Transverse colon (tissue), 4 donors: ENCODE data around the gene CSGALNACT2. TPM values are rescaled to one million over a fixed set of nuclear protein-coding genes. Genes with fewer than 3 reads are reported as not detected.

ENCODE experiments used
- DNase-seq: peaks from one replicate; pipeline ENCODE4 v3.0.0-alpha.2; 2019
- H3K27ac ChIP-seq, 4 donors: fragments of 200-600 bp; sonication (generic); 2 replicates each; pipeline ENCODE4 v1.5.1; 2016 to 2018; ENCODE audit warnings: inconsistent platforms in 4 of 4
- H3K27me3 ChIP-seq: fragments of 200-600 bp; sonication (generic); 2 replicates; pipeline ENCODE4 v1.5.1; 2017; ENCODE audit warnings: inconsistent platforms
- H3K36me3 ChIP-seq, 4 donors: fragments of 200-600 bp; sonication (generic); 2 replicates each; pipeline ENCODE4 v1.5.1; 2017 to 2019; ENCODE audit warnings: inconsistent platforms in 4 of 4
- H3K4me1 ChIP-seq, 4 donors: fragments of 200-600 bp; sonication (generic); 2 replicates each; pipeline ENCODE4 v1.5.1; 2017 to 2020; ENCODE audit warnings: inconsistent platforms in 4 of 4
- H3K4me3 ChIP-seq, 4 donors: fragments of 200-600 bp; sonication (generic); 1 replicate in 1 of 4; 2 replicates in 3 of 4; pipeline versions ENCODE4 v1.5.1 to v1.6.1; 2017 to 2019; ENCODE audit warnings: inconsistent platforms in 4 of 4
- H3K9me3 ChIP-seq, 2 donors: fragments of 200-600 bp; sonication (generic); 2 replicates each; pipeline ENCODE4 v1.5.1; 2017 to 2019; ENCODE audit warnings: inconsistent platforms in 2 of 2
- CTCF ChIP-seq, 5 experiments: fragments of 200-600 bp in 3 of 5; fragments of 450-650 bp in 2 of 5; sonication (generic) in 3 of 5; IDR thresholded peaks; 1 replicate in 2 of 5; 2 replicates in 3 of 5; pipeline ENCODE4 v1.5.1; 2016 to 2017; ENCODE audit warnings: antibody characterized with exemption in 5 of 5, inconsistent platforms in 3 of 5, mild to moderate bottlenecking in 2 of 5, moderate library complexity in 1 of 5
- EP300 ChIP-seq: sonication (generic); formaldehyde crosslinking; IDR thresholded peaks from one replicate; pipeline ENCODE4 v1.6.1; 2017; ENCODE audit warnings: antibody characterized with exemption, low read depth
- POLR2A ChIP-seq: fragments of 450-650 bp; IDR thresholded peaks from one replicate; pipeline ENCODE4 v1.6.1; 2016; ENCODE audit warnings: antibody characterized with exemption, mild to moderate bottlenecking, moderate library complexity
- POLR2AphosphoS5 ChIP-seq, 3 donors: sonication (generic); formaldehyde crosslinking; IDR thresholded peaks; one replicate each; pipeline ENCODE4 v1.6.1; 2016; ENCODE audit warnings: antibody characterized with exemption in 3 of 3
- WGBS, 2 donors: methylation state at CpG; one replicate each; pipeline ENCODE4 v1.1.5; 2018; ENCODE audit warnings: low coverage in 1 of 2; 5-methylcytosine and 5-hydroxymethylcytosine counted together
- in situ Hi-C, 4 donors: fragments of 200-750 bp; cut with MboI; loops; one replicate each; pipeline versions ENCODE4 v1.15.0 to v1.15.1; 2017; ENCODE audit warnings: low sequenced_read_pairs in 3 of 4, low pct_ligation_motif_present in 1 of 4, low pct_unique_long_range_greater_than_20kb in 1 of 4
- intact Hi-C: fragments of 100-400 bp; cut with DNase I; formaldehyde crosslinking; loops from one replicate; pipeline ENCODE4 v1.15.1; 2023; ENCODE audit warnings: low total_unique reads
- total RNA-seq, 4 donors: library from RNA; depleted of rRNA; stranded (reverse); fragments of >200 nt; gene quantifications; one replicate each; pipeline ENCODE4 v1.1.0, GENCODE V29; 2016

Gene CSGALNACT2
- total RNA-seq, 4 donors from 2014 or later, result 4.1 to 15.5 (median 10.9) TPM

GRCh38 chr10:43122096-43122495 lies 16.1 kb upstream of the CSGALNACT2 start:
- Histone ChIP-seq H3K36me3 (no peaks in the 10 kb centered on the region), H3K4me3 (no peak overlapping the region), H3K27ac (no peak overlapping the region), H3K9me3 (no peaks in the 10 kb centered on the region), H3K4me1 (peaks cover 0 to 3% (median 0%) of the 10 kb centered on the region in 4 donors), H3K27me3 (no peaks in the 10 kb centered on the region)
- peak; percentile 5 for DNase-seq
- intact Hi-C loops (no loop called here), in situ Hi-C loops (loop anchor here in 1 of 4 donors (25.0 kb wide), 1 partner anchor 260 kb away; no protein-coding TSS in a partner anchor)
- 87% methylated on average over 4 of the region's 4 CpGs; no CpG with 5 or more reads in 1 of the 2 donors for WGBS, 2 donors
- TF ChIP-seq EP300 (no peak), POLR2AphosphoS5 (IDR thresholded peaks at IDR 0.05) (no peak), POLR2A (no peak), CTCF (IDR thresholded peaks at IDR 0.05) (no peak)

DNA sequence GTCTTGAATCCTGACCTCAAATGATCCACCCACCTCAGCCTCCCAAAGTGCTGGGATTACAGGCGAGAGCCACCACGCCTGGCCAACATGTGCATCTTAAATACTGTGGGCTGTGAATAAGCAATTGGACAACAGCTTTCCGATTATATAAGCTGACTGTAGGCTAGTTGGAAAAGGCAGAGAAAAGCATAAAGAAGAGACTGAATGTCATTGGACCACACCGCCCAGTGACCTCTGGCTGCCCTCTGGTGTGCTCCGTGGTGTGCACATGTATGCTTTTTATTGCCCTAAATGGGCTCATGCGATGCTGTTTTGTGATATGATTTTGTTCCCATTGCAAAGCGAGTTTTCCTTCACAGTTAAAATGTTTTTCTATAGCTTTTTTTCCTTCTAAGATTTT lies 15.4 kb upstream of the CSGALNACT2 start:
- no peak for DNase-seq
- WGBS, 2 donors, result 86 to 93% methylated on average over 5 to 7 of the region's 7 CpGs
- intact Hi-C loops, result no loop called here
- H3K9me3 ChIP-seq, result no peaks in the 10 kb centered on the region
- H3K27me3 ChIP-seq, result no peaks in the 10 kb centered on the region
- in situ Hi-C loops, result loop anchor here in 1 of 4 donors (25.0 kb wide), 1 partner anchor 261 kb away; no protein-coding TSS in a partner anchor
- H3K4me1 ChIP-seq, result peaks cover 0 to 3% (median 0%) of the 10 kb centered on the region in 4 donors
- TF ChIP-seq CTCF (IDR thresholded peaks at IDR 0.05) (no peak), POLR2A (no peak), POLR2AphosphoS5 (IDR thresholded peaks at IDR 0.05) (no peak), EP300 (no peak)
- H3K36me3 ChIP-seq, result no peaks in the 10 kb centered on the region
- H3K27ac ChIP-seq, result no peak overlapping the region
- H3K4me3 ChIP-seq, result no peak overlapping the region

DNA sequence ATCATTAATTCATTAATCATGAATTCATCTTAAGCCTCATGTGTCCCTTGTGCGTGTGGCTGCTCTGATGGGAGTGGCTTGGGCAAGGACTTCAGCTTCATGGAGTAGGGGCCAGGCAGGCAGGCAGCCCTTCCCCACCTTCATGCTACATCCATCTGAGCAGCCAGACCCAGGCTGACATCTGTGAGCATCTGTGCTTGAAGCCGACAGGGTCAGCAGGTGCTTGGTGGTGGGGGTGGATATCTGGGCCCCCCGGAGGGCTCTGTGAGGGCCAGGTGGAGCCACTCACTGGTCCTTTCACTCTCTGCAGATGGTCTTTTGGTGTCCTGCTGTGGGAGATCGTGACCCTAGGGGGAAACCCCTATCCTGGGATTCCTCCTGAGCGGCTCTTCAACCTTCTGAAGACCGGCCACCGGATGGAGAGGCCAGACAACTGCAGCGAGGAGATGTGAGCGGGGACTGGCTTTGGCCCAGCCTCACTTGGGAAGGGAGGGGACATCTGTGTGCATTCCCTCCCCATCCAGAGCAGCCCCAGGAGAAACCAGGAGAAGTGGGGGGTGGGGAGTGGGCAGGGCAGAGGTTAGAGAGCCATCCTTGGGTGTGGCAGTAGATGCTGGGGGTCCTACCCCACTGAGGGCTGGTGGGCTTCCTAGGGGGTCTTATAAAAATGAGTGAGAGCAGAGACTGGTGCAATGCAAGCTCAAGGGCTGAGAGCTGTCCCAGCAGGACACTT lies 14.7 kb upstream of the CSGALNACT2 start:
- Histone ChIP-seq H3K27me3 (no peaks in the 10 kb centered on the region), H3K4me1 (peaks cover 0 to 4% (median 0%) of the 10 kb centered on the region in 4 donors), H3K36me3 (no peaks in the 10 kb centered on the region), H3K4me3 (no peak overlapping the region), H3K27ac (no peak overlapping the region), H3K9me3 (no peaks in the 10 kb centered on the region)
- DNase-seq, result peak; percentile 5
- in situ Hi-C loops (loop anchor here in 1 of 4 donors (25.0 kb wide), 1 partner anchor 261 kb away; no protein-coding TSS in a partner anchor), intact Hi-C loops (no loop called here)
- WGBS, 2 donors, result 66 to 83% methylated on average over 4 to 9 of the region's 9 CpGs
- no peak for TF ChIP-seq CTCF (IDR thresholded peaks at IDR 0.05)
- no peak for TF ChIP-seq EP300
- no peak for TF ChIP-seq POLR2A
- no peak for TF ChIP-seq POLR2AphosphoS5 (IDR thresholded peaks at IDR 0.05)

- no peaks in the 10 kb centered on the region for H3K9me3 ChIP-seq
- intact Hi-C loops, result no loop called here
- peaks cover 0 to 7% (median 0%) of the 10 kb centered on the region in 4 donors for H3K4me1 ChIP-seq
- no peaks in the 10 kb centered on the region for H3K36me3 ChIP-seq
- WGBS, 2 donors, result 87 to 100% methylated on average over 1 to 6 of the region's 6 CpGs
- H3K4me3 ChIP-seq, result no peak overlapping the region
- no peak for TF ChIP-seq EP300
- TF ChIP-seq POLR2AphosphoS5 (IDR thresholded peaks at IDR 0.05), result no peak
- no peak for TF ChIP-seq POLR2A
- no peak for DNase-seq
- H3K27me3 ChIP-seq, result no peaks in the 10 kb centered on the region
- in situ Hi-C loops, result loop anchor here in 1 of 4 donors (25.0 kb wide), 1 partner anchor 262 kb away; no protein-coding TSS in a partner anchor
- H3K27ac ChIP-seq, result no peak overlapping the region
Observed at GRCh38 chr10:43124094-43124521, 14.1 kb upstream of the CSGALNACT2 start.
